GM18520 (cell line): ENCODE data around the gene LPP.
"Not testable (repeated sequence)": the region's sequence is repeated elsewhere in the genome, so short reads cannot be mapped to it uniquely, and the experiment has no call there.

Source experiments
- ATAC-seq: cut with Tn5 transposase; IDR thresholded peaks from one replicate; pipeline ENCODE4 v1.9.1; 2021; ENCODE audit not compliant: unreplicated experiment

The LPP gene

GRCh38 chr3:188421836-188422540, 268.0 kb downstream of the LPP start:
- peak; percentile 99 for ATAC-seq

DNA sequence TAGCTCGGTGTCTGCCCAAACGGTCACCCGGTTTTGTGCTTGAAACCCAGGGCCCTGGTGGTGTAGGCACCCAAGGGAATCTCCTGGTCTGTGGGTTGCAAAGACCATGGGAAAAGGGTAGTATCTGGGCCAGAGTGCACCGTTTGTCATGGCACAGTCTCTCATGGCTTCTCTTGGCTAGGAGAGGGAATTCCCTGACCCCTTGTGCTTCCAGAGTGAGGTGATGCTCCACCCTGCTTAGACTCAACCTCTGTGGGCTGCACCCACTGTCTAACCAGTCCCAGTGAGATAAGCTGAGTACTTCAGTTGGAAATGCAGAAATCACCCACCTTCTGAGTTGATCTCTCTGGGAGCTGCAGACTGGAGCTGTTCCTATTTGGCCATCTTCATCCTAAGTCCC, 274.0 kb downstream of the LPP start:
- not testable (repeated sequence) for ATAC-seq

- ATAC-seq, result no peak
Observed at GRCh38 chr3:188431040-188431439, 277.1 kb downstream of the LPP start.

- ATAC-seq, result no peak
Observed at GRCh38 chr3:188431553-188431952, 277.6 kb downstream of the LPP start.

DNA sequence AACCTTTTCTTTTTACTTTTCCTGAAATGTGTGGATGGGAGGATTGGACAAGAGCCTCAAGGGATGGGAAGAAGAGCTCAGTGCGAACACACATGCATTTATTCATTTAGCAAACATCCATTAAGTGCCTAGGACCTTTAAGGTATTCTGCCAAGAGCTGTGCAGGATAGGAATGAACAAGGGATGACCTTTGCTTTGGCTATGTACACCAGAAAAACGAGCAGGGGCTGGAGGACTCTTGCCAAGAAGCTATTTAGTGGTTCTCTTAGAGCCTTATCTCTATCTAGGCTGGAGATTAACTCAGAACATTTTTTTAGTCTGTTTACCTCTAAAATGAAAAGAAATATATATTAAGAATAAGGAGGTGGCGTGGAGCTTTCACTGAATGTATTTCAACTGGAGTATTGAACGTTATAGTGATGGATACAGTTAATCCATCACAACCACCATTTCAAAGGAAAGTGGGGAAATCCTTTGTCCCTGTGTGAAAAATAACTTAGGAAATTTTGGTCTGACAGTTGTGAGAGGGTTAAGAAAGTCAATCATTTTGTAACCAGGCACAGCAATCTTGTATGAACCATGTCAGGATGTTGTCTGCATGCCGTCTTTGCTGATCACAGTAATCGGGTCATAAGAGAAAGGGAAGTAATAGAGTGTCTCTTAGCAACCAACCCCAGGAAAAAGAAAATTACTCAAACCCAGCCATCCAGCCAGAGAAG, 279.0 kb downstream of the LPP start:
- ATAC-seq, result no peak

GRCh38 chr3:188433521-188434150, 279.7 kb downstream of the LPP start:
- no peak for ATAC-seq

DNA sequence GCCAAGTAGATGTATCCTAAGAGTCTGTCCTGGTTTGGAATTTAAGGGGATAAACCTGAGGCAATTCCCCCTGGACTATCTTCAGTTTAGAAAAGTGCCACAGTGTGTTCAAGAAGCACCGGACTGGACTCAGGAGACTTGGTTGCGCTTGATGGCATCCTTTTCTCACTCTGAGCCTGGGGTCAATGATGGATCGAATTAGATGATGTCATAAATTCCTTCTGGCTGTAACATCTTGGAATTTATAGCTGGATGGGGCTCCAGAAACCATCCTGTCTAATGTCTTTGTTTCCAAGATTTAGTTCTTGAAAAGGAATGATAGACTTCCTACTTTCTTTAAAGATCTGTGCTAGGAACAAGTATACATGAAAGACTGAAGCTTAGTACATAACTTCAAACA, 280.6 kb downstream of the LPP start:
- no peak for ATAC-seq

GRCh38 chr3:188435266-188435665, 281.3 kb downstream of the LPP start:
- ATAC-seq, result no peak

GRCh38 chr3:188437926-188438325, 284.0 kb downstream of the LPP start:
- ATAC-seq, result no peak

DNA sequence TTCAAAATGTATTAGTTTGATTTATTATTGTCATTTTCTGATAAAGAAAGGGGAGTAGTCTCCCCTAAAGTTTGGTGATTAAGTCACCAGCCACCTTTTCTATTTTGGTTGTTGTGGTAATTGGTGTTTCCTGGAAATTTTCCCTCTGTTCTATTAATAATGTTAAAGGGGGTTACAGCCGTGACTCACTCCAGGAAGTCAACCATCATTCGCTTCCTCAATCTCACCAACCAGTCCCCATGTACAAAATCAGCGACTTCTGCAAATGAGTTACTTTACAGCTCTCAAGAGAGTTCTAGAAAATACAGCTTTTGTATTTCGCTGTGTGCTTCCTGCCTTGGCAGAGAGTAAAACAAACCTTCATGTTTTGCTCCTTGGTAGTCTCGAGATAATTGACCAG, 285.1 kb downstream of the LPP start:
- ATAC-seq, result peak; percentile 57

DNA sequence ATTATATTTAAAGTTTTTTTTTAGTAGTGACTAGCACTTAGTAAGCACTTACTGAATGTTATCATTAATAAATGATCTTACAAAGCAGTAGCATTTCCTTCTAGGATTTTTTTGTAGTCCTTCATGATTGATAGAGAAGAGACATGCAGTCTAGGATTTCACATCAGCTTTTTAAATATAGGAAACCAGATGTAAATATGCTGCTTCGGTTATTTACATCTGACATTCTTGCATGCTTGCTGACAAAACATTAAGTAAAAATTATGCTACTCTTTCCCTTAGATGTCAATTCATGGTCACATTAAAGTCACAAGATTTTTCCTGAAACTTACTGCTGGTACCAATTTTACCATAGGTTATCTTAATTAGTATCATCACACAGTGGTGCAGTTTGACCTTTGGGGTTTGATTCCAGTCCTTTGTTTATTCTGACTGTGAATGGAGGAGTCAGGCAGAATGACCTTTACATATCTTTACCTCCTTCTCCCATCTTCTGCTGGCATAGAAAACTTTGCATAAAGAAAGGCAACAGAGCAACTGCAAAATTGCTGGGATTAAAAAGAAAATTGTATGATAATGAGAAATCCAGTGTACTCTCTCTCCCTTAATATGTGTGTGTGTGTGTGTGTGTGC, 286.5 kb downstream of the LPP start:
- no peak for ATAC-seq

DNA sequence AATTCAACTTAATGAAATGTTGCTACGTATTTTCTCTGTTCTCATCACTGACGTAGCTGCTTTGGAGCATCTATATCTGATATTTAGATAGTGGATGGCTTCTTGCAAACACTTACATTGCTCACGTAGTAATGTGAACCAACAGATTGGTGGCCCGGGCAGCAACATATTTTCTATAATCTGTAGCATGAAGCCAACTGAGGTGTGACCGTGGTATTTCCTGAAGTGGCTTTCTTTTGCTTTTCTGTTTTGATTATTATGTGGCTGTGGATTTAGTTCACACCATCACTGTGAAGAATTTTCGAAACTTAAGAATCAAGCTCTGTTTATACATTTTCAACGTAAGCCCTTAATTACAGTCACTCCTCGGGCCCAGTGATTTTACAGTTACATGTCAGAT, 288.5 kb downstream of the LPP start:
- no peak for ATAC-seq

GRCh38 chr3:188445175-188445574, 291.2 kb downstream of the LPP start:
- ATAC-seq, result not testable (repeated sequence)

- peak; percentile 58 for ATAC-seq
Observed at GRCh38 chr3:188446014-188446413, 292.1 kb downstream of the LPP start.

GRCh38 chr3:188446766-188447165, 292.8 kb downstream of the LPP start:
- ATAC-seq, result no peak

DNA sequence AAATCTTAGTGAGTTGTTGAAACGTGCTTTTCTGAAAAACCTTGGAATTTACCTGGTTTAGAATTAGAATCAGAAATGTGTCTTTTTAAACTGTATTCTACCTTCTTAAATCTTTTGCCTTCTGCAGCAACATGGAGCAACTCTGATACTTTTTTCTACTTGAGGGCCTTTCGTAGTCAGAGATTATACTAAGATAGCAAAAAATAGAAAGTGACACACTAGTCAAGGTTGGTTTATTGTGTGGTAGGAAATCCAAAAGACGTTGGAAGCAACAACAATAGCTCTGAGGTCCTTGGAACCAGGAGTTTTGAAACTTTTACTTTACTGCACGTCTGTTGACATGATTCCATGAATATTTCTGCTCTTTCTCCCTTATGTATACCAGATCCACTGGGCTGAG, 294.9 kb downstream of the LPP start:
- no peak for ATAC-seq

DNA sequence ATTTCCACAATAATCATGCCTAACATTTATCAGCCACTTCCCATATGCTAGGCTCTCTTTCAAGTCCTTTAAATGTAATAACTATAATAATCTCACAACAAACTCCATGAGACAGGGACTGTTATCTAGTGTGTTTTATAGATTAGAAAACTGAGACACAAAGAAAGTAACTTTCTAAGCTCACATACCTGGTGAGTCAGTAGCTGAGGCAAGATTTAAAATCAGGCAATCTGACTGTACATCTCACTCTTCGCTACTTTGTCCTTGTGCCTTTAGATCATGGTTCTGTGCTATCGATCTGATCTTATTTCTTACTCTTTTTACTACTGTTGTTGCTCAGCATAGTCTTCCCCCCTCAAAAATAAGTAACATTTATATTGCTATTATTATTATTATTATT, 295.5 kb downstream of the LPP start:
- no peak for ATAC-seq

DNA sequence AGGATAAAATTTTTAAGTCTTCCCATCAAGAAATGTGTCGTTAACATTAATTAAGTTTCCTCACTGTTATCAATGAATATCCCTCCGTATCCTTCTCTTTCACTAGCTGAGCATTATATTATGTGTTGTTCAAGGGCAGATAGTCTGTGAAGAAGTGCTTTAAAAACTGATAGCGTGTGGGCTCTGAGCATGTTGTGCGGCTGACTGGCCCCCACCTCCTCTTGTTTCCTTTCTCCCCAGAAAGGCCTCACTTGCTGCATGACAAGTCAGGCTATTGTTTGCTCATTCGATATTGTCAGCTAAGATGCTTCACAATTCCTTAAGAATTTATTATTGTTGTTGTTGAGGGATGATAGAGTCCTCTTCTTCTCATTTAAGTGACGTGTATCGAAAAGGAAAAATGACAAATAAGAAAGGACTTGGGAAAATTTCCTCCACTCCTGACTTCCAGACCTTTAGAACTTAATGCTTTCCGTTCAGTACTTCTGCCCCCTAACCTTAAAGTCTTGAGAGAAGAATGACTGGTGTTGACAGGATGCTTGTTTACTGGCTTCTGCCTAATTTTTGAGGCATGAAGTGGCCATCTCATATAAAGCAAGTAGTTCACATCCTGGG, 298.3 kb downstream of the LPP start:
- no peak for ATAC-seq

DNA sequence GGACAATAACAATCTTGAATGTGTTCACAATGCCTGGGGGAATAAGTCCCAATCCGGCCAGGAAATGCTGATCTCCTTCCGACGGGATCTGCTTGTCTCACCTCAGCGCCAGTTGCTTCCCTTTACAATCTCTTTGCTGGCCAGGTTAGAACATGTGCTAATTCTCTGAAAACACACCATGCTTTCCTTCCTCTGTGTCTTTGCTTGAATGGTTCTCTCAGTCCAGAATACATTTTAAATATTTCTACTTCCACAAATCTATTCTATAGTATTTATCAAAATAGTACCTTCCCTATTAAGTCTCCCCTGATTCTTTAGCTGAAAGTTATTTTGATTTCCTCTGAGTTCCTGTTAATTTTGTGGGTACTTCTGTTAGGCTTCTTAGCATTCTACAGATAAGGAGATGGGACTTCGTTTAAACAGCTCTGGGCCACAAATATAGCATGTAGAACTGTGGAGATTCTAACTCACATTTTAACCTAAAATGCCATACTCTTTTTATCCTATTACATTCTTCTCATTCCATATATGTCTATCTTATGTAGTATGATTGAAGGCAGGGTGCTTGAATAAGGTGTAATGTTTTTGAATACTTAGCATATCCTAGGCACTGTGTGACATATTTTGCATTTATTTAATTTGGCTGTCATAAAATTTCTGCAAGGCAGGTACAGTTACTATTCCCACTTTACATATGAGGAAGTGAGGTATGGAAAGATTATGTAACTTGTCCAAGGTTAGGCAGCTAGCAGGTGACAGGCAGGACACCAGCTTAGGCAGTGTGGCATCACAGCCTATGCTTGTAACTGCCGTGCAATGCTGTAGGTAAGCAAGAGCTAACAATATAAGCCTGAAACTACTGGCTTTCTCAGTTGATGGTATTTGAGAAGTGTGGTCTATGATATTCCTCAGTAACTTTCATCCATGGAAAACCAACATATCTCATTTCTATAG, 299.8 kb downstream of the LPP start:
- no peak for ATAC-seq

- ATAC-seq, result no peak
Observed at GRCh38 chr3:188455748-188456147, 301.8 kb downstream of the LPP start.
